Gastrocnemius medialis (tissue), 4 donors: ENCODE measurements around the gene JMJD1C. TPM values are rescaled to one million over a fixed set of nuclear protein-coding genes. Genes with fewer than 3 reads are reported as not detected.

Experiments used
- ATAC-seq, 2 donors: fragments of 150-250 bp; one replicate each; pipeline ENCODE4 v1.9.1; 2016
- DNase-seq, 2 donors: peaks; one replicate each; pipeline ENCODE4 v3.0.0-alpha.2; 2019
- H3K27ac ChIP-seq, 4 donors: fragments of 200-600 bp; sonication (generic); 1 replicate in 1 of 4; 2 replicates in 3 of 4; pipeline ENCODE4 v1.5.1; 2016 to 2018; ENCODE audit warnings: mild to moderate bottlenecking in 2 of 4, moderate library complexity in 1 of 4
- H3K27me3 ChIP-seq, 3 donors: fragments of 200-600 bp; sonication (generic) in 2 of 3; 1 replicate in 1 of 3; 2 replicates in 2 of 3; pipeline versions ENCODE4 v1.5.1 to v1.6.0; 2016 to 2019; ENCODE audit warnings: mild to moderate bottlenecking in 1 of 3, moderate library complexity in 1 of 3
- H3K36me3 ChIP-seq, 2 donors: fragments of 200-600 bp; sonication (generic) in 1 of 2; one replicate each; pipeline ENCODE4 v1.5.1; 2017 to 2018
- H3K4me1 ChIP-seq, 2 donors: fragments of 200-600 bp; sonication (generic) in 1 of 2; one replicate each; pipeline ENCODE4 v1.5.1; 2016 to 2017; ENCODE audit warnings: mild to moderate bottlenecking in 2 of 2
- H3K4me3 ChIP-seq, 4 donors: fragments of 200-600 bp; sonication (generic) in 3 of 4; 1 replicate in 1 of 4; 2 replicates in 3 of 4; pipeline ENCODE4 v1.5.1; 2016 to 2019; ENCODE audit warnings: mild to moderate bottlenecking in 2 of 4
- H3K9me3 ChIP-seq, 3 donors: fragments of 200-600 bp; sonication (generic) in 2 of 3; 1 replicate in 1 of 3; 2 replicates in 2 of 3; pipeline ENCODE4 v1.5.1; 2016 to 2019
- POLR2A ChIP-seq, 2 donors: fragments of 450-650 bp; IDR thresholded peaks; one replicate each; pipeline ENCODE4 v1.6.1; 2017; ENCODE audit warnings: antibody characterized with exemption in 2 of 2, mild to moderate bottlenecking in 2 of 2, moderate library complexity in 2 of 2
- in situ Hi-C, 4 donors: fragments of 200-750 bp; cut with MboI; loops; one replicate each; pipeline versions ENCODE4 v1.15.0 to v1.8.0; 2017; ENCODE audit warnings: low sequenced_read_pairs in 4 of 4
- intact Hi-C: fragments of 100-400 bp; cut with DNase I; formaldehyde crosslinking; loops from one replicate; pipeline ENCODE4 v1.15.1; 2023; ENCODE audit warnings: low total_unique reads
- total RNA-seq, 4 donors: library from RNA; depleted of rRNA; stranded (reverse); fragments of >200 nt; gene quantifications; one replicate each; pipeline versions ENCODE4 v1.1.0 to v1.2.3, GENCODE V29; 2016
- TF ChIP-seq, protein P1 (sequence below), 5 experiments: fragments of 450-650 bp in 3 of 5; fragments of 200-600 bp in 2 of 5; sonication (generic) in 2 of 5; IDR thresholded peaks in 4 of 5; conservative IDR thresholded peaks in 1 of 5; 1 replicate in 4 of 5; 2 replicates in 1 of 5; pipeline ENCODE4 v1.5.1; 2016 to 2019; ENCODE audit warnings: antibody characterized with exemption in 5 of 5, mild to moderate bottlenecking in 3 of 5, moderate library complexity in 3 of 5

JMJD1C gene
- total RNA-seq, 4 donors from 2014 or later: 22.5 to 74.1 (median 46.9) TPM

DNA sequence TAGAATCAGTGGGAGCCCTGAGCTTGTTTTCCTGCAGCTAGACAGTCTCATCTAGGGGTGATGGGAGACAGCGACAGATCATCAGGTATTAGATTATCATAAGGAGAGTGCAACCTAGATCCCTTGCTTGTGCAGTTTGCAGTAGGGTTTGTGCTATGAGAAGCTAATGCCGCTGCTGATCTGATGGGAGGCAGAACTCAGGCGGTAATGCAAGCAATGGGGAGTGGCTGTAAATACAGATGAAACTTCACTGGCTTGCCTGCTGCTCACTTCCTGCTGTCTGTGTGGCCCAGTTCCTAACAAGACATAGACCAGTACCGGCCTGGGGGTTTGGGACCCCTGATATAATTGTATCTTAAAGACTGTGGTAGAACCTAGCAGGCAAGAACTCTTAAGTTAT lies 315.0 kb downstream of the JMJD1C start:
- no peak for DNase-seq
- Histone ChIP-seq H3K9me3 (no peaks in the 10 kb centered on the region), H3K27ac (no peak overlapping the region), H3K4me1 (peaks cover 7 to 13% of the 10 kb centered on the region in 2 donors), H3K27me3 (no peaks in the 10 kb centered on the region), H3K36me3 (peaks cover 0 to 54% of the 10 kb centered on the region in 2 donors), H3K4me3 (no peak overlapping the region)
- TF ChIP-seq POLR2A (IDR thresholded peaks at IDR 0.05): no peak
- TF ChIP-seq, protein P1, sequence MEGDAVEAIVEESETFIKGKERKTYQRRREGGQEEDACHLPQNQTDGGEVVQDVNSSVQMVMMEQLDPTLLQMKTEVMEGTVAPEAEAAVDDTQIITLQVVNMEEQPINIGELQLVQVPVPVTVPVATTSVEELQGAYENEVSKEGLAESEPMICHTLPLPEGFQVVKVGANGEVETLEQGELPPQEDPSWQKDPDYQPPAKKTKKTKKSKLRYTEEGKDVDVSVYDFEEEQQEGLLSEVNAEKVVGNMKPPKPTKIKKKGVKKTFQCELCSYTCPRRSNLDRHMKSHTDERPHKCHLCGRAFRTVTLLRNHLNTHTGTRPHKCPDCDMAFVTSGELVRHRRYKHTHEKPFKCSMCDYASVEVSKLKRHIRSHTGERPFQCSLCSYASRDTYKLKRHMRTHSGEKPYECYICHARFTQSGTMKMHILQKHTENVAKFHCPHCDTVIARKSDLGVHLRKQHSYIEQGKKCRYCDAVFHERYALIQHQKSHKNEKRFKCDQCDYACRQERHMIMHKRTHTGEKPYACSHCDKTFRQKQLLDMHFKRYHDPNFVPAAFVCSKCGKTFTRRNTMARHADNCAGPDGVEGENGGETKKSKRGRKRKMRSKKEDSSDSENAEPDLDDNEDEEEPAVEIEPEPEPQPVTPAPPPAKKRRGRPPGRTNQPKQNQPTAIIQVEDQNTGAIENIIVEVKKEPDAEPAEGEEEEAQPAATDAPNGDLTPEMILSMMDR (IDR thresholded peaks at IDR 0.05 in 4 of 5, conservative IDR thresholded peaks at IDR 0.05 in 1 of 5): no peak
- in situ Hi-C loops (loop anchor here (10.0 to 25.0 kb wide), 6 partner anchors 66 to 713 kb away; no protein-coding TSS in a partner anchor), intact Hi-C loops (no loop called here)
- no peak for ATAC-seq

DNA sequence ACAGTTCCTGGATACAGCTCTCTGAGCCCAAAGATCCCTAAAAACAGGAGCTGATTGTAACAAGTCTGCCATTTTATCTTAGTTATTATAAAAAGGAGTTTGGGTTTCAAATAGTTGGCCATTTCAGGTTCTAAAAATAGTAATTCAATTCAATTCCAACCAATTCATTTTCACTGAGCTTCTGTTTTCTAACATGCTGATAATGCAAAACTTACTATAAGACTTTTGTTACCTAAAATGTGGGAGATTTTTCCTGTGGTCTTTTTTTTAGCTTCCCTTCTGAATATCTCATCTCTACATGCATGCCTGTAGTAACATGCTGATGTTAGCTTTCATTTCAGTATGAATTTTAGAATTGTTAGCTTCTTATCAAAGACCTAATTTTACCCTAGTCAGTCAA lies 319.3 kb downstream of the JMJD1C start:
- intact Hi-C loops: no loop called here
- Histone ChIP-seq H3K27ac (no peak overlapping the region), H3K9me3 (no peaks in the 10 kb centered on the region), H3K36me3 (peaks cover 0 to 19% of the 10 kb centered on the region in 2 donors), H3K27me3 (no peaks in the 10 kb centered on the region), H3K4me3 (no peak overlapping the region), H3K4me1 (peaks cover 24 to 28% of the 10 kb centered on the region in 2 donors)
- DNase-seq (no peak), ATAC-seq (no peak)
- no peak for TF ChIP-seq POLR2A (IDR thresholded peaks at IDR 0.05)
- TF ChIP-seq, protein P1 (IDR thresholded peaks at IDR 0.05 in 4 of 5, conservative IDR thresholded peaks at IDR 0.05 in 1 of 5): no peak
- in situ Hi-C loops: loop anchor here in 1 of 4 donors (25.0 kb wide), 1 partner anchor 334 kb away; the partner anchor contains the start of genes ADO and EGR2

DNA sequence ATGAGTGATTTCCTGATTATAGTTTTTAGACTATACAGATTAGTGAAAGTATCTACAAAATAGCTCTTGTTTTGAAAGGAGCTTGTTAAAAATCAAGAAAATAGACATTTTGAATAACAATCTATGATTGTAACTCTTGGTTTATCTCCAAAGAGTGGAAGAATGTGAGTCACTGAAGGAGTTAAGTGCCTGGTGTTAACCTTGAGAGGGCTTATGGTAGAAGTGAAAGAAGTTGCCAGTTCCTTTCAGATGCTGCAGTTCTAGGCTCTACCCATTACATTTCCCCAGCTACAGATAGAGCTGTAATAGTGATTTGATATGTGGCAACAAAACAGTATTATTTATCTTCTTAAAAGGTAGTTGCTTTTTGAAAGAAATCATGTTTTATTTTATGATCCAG lies 320.0 kb downstream of the JMJD1C start:
- H3K4me3 ChIP-seq: no peak overlapping the region
- H3K4me1 ChIP-seq: peaks cover 24 to 31% of the 10 kb centered on the region in 2 donors
- H3K36me3 ChIP-seq: peaks cover 0 to 16% of the 10 kb centered on the region in 2 donors
- no peak for DNase-seq
- H3K27ac ChIP-seq: no peak overlapping the region
- no peaks in the 10 kb centered on the region for H3K9me3 ChIP-seq
- no peaks in the 10 kb centered on the region for H3K27me3 ChIP-seq
- intact Hi-C loops (no loop called here), in situ Hi-C loops (loop anchor here in 1 of 4 donors (25.0 kb wide), 1 partner anchor 333 kb away; the partner anchor contains the start of genes ADO and EGR2)
- no peak for TF ChIP-seq POLR2A (IDR thresholded peaks at IDR 0.05)
- TF ChIP-seq, protein P1 (IDR thresholded peaks at IDR 0.05 in 4 of 5, conservative IDR thresholded peaks at IDR 0.05 in 1 of 5): no peak
- ATAC-seq: no peak

DNA sequence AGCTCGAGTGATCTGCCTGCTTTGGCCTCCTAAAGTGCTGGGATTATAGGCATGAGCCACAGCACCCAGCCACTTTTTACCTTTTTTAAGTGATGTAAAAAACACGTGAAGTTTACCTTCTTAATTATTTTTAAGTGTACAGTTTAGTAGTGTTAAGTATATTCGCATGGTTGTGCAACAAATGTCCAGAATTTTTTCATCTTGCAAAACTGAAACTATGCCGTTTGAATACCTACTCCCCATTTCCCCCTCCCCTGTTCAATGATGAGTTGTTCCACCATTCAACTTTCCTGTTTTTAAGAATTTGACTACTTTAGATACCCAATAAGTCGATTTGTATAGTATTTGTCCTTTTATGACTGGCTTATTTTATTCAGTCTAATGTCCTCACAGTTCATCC lies 321.8 kb downstream of the JMJD1C start:
- DNase-seq (no peak), ATAC-seq (no peak)
- Histone ChIP-seq H3K9me3 (no peaks in the 10 kb centered on the region), H3K27me3 (no peaks in the 10 kb centered on the region), H3K4me1 (peaks cover 24 to 31% of the 10 kb centered on the region in 2 donors), H3K27ac (no peak overlapping the region), H3K4me3 (no peak overlapping the region), H3K36me3 (peaks cover 0 to 11% of the 10 kb centered on the region in 2 donors)
- TF ChIP-seq POLR2A (IDR thresholded peaks at IDR 0.05): no peak
- TF ChIP-seq, protein P1 (IDR thresholded peaks at IDR 0.05 in 4 of 5, conservative IDR thresholded peaks at IDR 0.05 in 1 of 5): no peak
- in situ Hi-C loops: loop anchor here in 1 of 4 donors (25.0 kb wide), 1 partner anchor 332 kb away; the partner anchor contains the start of genes ADO and EGR2
- intact Hi-C loops: no loop called here
